ENCODE measurements around the gene RALB. TPM values are rescaled to one million over a fixed set of nuclear protein-coding genes. Genes with fewer than 3 reads are reported as not detected.
"Not testable (repeated sequence)": the region's sequence is repeated elsewhere in the genome, so short reads cannot be mapped to it uniquely, and the experiment has no call there.

RALB gene
- total RNA-seq, 2 donors from 2014 or later = 37.1 to 45.8 TPM

DNA sequence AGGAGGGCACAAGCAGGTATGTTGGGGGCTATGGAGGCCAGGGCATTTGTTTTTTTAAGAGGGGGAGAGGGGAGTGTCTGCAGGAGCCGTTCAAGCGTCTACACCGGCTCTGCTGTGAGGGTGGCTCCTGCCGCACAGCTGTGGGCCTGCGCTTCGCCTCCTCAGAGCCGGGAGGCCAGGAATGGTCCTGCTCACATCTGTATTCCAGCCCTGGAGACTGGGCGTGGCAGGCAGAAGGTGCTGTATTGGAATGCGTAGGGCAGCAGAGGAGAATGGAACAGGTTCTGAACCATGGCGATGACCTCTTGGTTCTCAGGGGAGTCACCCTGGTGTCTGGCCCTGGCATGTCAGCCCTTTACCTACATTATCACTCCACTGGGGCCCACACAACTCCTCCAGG lies 66.5 kb downstream of the RALB start:
- Mint-ChIP-seq H3K27me3 (ENCODE audit: insufficient read depth) (peaks cover 34% of the 10 kb centered on the region), H3K4me1 (no peaks in the 10 kb centered on the region), H3K36me3 (ENCODE audit: low read depth) (no peaks in the 10 kb centered on the region), H3K27ac (no peak overlapping the region), H3K4me3 (no peak overlapping the region), H3K9me3 (no peaks in the 10 kb centered on the region)
- Histone ChIP-seq H3K36me3 (ENCODE audit: control insufficient read depth, insufficient read depth, low read length) (no peaks in the 10 kb centered on the region), H3K27me3 (ENCODE audit: control insufficient read depth, insufficient read depth, low read length, poor library complexity, severe bottlenecking) (no peaks in the 10 kb centered on the region), H3K27ac (ENCODE audit: low read depth, low read length) (no peak overlapping the region), H3K9ac (ENCODE audit: extremely low read depth, low read length, poor library complexity, severe bottlenecking) (no peak overlapping the region), H3K4me1 (ENCODE audit: control insufficient read depth, insufficient read depth, low read length) (no peaks in the 10 kb centered on the region), H3K9me3 (ENCODE audit: control insufficient read depth, low read length) (no peaks in the 10 kb centered on the region), H3K4me3 (ENCODE audit: low read length) (no peak overlapping the region)
- DNase-seq = no peak
- TF ChIP-seq, protein P1, sequence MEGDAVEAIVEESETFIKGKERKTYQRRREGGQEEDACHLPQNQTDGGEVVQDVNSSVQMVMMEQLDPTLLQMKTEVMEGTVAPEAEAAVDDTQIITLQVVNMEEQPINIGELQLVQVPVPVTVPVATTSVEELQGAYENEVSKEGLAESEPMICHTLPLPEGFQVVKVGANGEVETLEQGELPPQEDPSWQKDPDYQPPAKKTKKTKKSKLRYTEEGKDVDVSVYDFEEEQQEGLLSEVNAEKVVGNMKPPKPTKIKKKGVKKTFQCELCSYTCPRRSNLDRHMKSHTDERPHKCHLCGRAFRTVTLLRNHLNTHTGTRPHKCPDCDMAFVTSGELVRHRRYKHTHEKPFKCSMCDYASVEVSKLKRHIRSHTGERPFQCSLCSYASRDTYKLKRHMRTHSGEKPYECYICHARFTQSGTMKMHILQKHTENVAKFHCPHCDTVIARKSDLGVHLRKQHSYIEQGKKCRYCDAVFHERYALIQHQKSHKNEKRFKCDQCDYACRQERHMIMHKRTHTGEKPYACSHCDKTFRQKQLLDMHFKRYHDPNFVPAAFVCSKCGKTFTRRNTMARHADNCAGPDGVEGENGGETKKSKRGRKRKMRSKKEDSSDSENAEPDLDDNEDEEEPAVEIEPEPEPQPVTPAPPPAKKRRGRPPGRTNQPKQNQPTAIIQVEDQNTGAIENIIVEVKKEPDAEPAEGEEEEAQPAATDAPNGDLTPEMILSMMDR (conservative IDR thresholded peaks at IDR 0.05) = no peak
- 95 to 100% methylated on average over 5 to 10 of the region's 10 CpGs for WGBS, 2 experiments (ENCODE audit: insufficient coverage in 1 of 2, insufficient read length in 1 of 2)

DNA sequence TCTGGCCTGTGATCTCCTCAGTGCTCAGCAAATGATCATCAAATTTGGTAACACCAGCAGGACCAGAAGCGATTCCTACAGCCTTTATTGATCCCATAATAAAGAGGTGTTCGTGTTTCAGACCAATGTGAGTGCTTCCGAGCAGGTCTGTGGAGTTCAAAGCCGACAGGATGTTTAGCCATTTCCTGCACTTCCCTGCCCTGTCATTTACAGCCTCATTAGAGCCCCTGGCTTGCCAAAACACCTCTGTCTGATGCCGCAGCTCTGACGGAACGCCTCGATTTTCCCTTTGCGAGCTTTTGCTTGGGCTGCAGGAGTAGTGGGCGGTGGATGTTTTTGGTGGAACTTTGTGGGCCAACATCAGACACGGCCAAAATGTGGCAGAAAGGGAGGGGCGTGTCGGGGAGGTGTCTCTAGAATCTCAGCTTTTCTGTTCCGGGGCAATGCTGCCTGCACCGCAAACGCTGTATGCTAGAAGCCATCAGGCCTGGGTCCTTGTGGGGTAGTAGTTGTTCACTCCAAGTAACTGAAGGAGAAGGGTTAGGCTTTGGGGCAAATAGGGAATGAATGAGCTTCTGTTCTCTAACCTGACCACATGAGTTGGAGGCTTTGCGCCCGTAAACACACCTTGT lies 67.2 kb downstream of the RALB start:
- H3K36me3 ChIP-seq (ENCODE audit: control insufficient read depth, insufficient read depth, low read length) = no peaks in the 10 kb centered on the region
- H3K4me1 Mint-ChIP-seq = no peaks in the 10 kb centered on the region
- no peaks in the 10 kb centered on the region for H3K9me3 Mint-ChIP-seq
- no peak overlapping the region for H3K4me3 Mint-ChIP-seq
- peak; percentile 34 for DNase-seq
- H3K27ac ChIP-seq (ENCODE audit: low read depth, low read length) = no peak overlapping the region
- H3K9me3 ChIP-seq (ENCODE audit: control insufficient read depth, low read length) = no peaks in the 10 kb centered on the region
- no peaks in the 10 kb centered on the region for H3K4me1 ChIP-seq (ENCODE audit: control insufficient read depth, insufficient read depth, low read length)
- H3K27ac Mint-ChIP-seq = no peak overlapping the region
- TF ChIP-seq, protein P1 (conservative IDR thresholded peaks at IDR 0.05) = no peak
- no peaks in the 10 kb centered on the region for H3K36me3 Mint-ChIP-seq (ENCODE audit: low read depth)
- H3K27me3 Mint-ChIP-seq (ENCODE audit: insufficient read depth) = peaks cover 27% of the 10 kb centered on the region
- WGBS, 2 experiments (ENCODE audit: insufficient coverage in 1 of 2, insufficient read length in 1 of 2) = 90 to 92% methylated on average over 13 to 18 of the region's 18 CpGs
- H3K9ac ChIP-seq (ENCODE audit: extremely low read depth, low read length, poor library complexity, severe bottlenecking) = no peak overlapping the region
- H3K4me3 ChIP-seq (ENCODE audit: low read length) = no peak overlapping the region
- no peaks in the 10 kb centered on the region for H3K27me3 ChIP-seq (ENCODE audit: control insufficient read depth, insufficient read depth, low read length, poor library complexity, severe bottlenecking)

DNA sequence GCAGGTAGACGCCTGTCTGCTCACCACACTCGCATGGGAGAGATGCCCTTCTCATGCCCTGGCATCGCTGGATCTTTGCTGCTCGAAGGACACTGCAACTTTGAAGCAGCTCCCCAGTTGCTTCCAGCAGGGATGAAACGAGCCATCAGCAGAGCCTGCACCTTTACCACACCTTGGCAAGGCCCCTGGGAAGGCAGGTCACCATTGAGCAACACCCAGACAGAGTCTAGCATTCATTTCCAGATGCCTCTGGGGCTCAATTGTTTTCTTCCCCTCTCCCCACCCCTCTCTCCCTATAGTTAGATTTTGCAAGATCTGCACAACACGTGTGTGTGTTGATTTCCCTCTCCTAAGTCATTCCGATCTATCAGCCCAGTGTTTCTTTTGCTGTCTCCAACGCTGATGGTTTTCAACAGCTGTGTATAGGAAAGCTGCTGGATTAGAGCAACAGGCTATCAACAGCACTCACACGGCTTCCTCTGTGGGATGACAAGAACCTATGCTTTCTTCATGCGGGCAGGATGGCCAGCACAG lies 67.7 kb downstream of the RALB start:
- H3K4me1 ChIP-seq (ENCODE audit: control insufficient read depth, insufficient read depth, low read length) = no peaks in the 10 kb centered on the region
- no peak overlapping the region for H3K27ac ChIP-seq (ENCODE audit: low read depth, low read length)
- DNase-seq = no peak
- no peak overlapping the region for H3K9ac ChIP-seq (ENCODE audit: extremely low read depth, low read length, poor library complexity, severe bottlenecking)
- TF ChIP-seq, protein P1 (conservative IDR thresholded peaks at IDR 0.05) = no peak
- Mint-ChIP-seq H3K36me3 (ENCODE audit: low read depth) (no peaks in the 10 kb centered on the region), H3K27ac (no peak overlapping the region), H3K9me3 (no peaks in the 10 kb centered on the region), H3K4me1 (no peaks in the 10 kb centered on the region), H3K27me3 (ENCODE audit: insufficient read depth) (peaks cover 22% of the 10 kb centered on the region), H3K4me3 (no peak overlapping the region)
- no peaks in the 10 kb centered on the region for H3K27me3 ChIP-seq (ENCODE audit: control insufficient read depth, insufficient read depth, low read length, poor library complexity, severe bottlenecking)
- no peaks in the 10 kb centered on the region for H3K36me3 ChIP-seq (ENCODE audit: control insufficient read depth, insufficient read depth, low read length)
- 88 to 90% methylated on average over 7 to 10 of the region's 10 CpGs for WGBS, 2 experiments (ENCODE audit: insufficient coverage in 1 of 2, insufficient read length in 1 of 2)
- no peak overlapping the region for H3K4me3 ChIP-seq (ENCODE audit: low read length)
- no peaks in the 10 kb centered on the region for H3K9me3 ChIP-seq (ENCODE audit: control insufficient read depth, low read length)

DNA sequence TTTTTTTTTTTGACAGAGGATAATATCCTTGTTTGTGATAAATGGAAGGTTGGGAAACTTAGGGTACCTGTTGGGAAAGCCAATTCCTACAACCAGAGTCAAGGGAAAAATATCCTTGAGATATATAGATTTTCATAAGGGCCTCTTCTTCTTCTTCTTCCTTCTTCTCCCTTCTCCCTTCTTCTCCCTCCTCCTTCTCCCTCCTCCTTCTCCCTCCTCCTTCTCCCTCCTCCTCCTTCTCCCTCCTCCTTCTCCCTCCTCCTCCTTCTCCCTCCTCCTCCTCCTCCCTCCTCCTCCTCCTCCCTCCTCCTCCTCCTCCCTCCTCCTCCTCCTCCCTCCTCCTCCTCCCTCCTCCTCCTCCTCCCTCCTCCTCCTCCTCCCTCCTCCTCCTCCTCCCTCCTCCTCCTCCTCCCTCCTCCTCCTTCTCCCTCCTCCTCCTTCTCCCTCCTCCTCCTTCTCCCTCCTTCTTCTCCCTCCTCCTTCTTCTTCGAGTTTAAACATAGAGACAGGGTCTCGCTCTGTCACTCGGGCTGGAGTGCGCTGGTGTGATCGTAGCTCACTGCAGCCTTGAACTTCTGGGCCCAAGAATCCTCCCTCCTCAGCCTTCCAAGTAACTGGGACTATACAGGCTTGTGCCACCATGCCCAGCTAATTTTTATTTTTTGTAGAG lies 68.4 kb downstream of the RALB start:
- H3K27ac ChIP-seq (ENCODE audit: low read depth, low read length); H3K27me3 ChIP-seq (ENCODE audit: control insufficient read depth, insufficient read depth, low read length, poor library complexity, severe bottlenecking); H3K4me3 Mint-ChIP-seq; H3K4me3 ChIP-seq (ENCODE audit: low read length); H3K9me3 Mint-ChIP-seq; DNase-seq; H3K4me1 ChIP-seq (ENCODE audit: control insufficient read depth, insufficient read depth, low read length); H3K9me3 ChIP-seq (ENCODE audit: control insufficient read depth, low read length); H3K4me1 Mint-ChIP-seq; H3K36me3 ChIP-seq (ENCODE audit: control insufficient read depth, insufficient read depth, low read length); H3K9ac ChIP-seq (ENCODE audit: extremely low read depth, low read length, poor library complexity, severe bottlenecking); H3K27ac Mint-ChIP-seq; H3K36me3 Mint-ChIP-seq (ENCODE audit: low read depth): not testable (repeated sequence)
- peaks cover 17% of the 10 kb centered on the region for H3K27me3 Mint-ChIP-seq (ENCODE audit: insufficient read depth)
- WGBS, 2 experiments (ENCODE audit: insufficient coverage in 1 of 2, insufficient read length in 1 of 2) = 92 to 94% methylated on average over 3 to 5 of the region's 5 CpGs
